GM21737 (cell line): ENCODE measurements around the gene CRACR2B.

Source experiments
- ATAC-seq: cut with Tn5 transposase; IDR thresholded peaks from one replicate; pipeline ENCODE4 v1.9.1; 2021; ENCODE audit warnings: mild to moderate bottlenecking, moderate library complexity; ENCODE audit not compliant: unreplicated experiment

The CRACR2B gene

GRCh38 chr11:827897-828192 is at the start of gene CRACR2B:
Gene CRACR2B, plus strand, starts transcription at chr11:827919. Its CDS starts 689 bp downstream, at chr11:828608.
- peak; percentile 20 for ATAC-seq

- no peak for ATAC-seq
These were observed 48.5 kb upstream of the CRACR2B start for GRCh38 chr11:778976-779954.

DNA sequence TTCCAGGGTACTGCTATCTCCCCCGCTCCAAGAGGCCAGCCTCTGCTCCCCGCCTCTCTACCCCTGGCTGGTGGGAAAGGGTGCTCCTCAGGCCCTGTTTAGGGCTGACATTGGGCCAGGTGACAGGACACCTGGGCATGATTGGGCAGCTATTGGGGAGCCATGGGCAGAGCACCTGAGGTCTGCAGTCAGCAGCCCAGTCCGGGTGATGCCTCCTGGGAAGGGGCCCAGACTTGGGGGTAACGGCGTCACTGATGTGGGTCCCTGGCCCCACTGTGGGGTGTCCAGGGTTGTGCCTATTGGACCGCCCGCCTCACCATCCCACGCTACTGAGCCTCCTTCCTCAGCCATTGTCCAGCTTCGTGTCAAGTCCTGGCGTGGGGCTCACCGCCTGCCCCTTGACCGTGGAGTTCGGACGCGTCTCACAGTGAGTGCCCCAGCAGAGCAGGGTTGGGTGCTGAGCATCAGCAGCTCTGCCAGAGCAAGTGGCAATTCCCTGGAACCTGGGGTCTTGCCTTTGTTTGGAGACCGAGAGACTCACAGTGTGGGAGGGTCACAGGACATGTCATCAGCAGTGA is 47.7 kb upstream of the CRACR2B start:
- ATAC-seq = no peak

GRCh38 chr11:782264-783174 is 45.2 kb upstream of the CRACR2B start:
- no peak for ATAC-seq

DNA sequence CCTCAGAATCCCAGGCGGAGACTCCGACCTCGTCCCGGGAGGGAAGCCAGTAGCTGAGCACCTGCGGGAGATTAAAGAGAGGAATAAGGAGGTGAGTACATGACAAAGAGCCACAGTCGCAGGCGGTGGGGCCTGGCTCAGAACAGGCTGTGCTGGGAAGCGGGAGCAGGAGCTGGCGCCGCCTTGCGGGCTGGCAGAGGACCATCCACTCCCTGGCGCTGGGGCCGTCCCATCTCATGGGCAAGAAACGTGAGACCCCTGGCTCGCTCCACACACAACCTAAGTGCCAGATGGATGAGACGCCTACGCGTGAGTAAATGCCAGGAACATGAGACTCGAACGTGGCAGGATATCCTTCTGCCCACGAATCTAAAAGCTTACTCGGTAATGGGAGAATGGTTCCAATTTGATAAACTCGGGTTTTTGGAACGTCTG is 44.1 kb upstream of the CRACR2B start:
- no peak for ATAC-seq

GRCh38 chr11:786235-787083 is 41.3 kb upstream of the CRACR2B start:
- ATAC-seq = no peak

- no peak for ATAC-seq
These were observed 40.5 kb upstream of the CRACR2B start for GRCh38 chr11:787084-787675.

DNA sequence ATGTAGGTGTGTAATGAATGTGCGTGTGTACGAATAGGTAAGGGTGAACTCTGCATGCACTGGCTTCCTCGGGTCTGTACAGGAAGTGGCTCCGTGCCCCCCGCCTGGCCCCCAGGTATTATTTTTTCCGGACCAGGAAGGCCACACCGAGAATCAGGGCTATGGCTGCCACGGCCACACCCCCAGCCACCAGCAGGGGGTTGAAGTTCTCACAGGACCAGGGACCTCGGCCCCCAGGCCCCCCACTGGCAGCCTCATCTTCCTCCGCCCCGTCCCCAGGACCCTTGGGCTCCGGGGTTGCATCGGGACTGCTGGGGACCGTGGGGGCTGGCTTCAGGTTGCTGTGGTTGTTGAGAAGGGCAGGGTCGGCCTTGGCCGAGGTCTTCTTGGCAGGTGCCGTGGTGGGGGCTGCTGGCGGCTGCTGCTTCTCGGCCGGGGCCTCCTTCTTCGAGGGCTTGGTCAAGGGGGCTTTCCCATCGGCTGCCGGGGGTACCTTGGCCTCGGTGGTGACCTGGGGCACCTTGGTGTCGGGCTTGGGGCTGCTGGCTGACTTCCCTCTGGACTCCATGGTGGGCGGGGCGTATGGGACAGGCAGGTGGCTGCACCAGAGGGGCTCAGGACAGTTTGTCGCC is 39.6 kb upstream of the CRACR2B start:
- no peak for ATAC-seq

DNA sequence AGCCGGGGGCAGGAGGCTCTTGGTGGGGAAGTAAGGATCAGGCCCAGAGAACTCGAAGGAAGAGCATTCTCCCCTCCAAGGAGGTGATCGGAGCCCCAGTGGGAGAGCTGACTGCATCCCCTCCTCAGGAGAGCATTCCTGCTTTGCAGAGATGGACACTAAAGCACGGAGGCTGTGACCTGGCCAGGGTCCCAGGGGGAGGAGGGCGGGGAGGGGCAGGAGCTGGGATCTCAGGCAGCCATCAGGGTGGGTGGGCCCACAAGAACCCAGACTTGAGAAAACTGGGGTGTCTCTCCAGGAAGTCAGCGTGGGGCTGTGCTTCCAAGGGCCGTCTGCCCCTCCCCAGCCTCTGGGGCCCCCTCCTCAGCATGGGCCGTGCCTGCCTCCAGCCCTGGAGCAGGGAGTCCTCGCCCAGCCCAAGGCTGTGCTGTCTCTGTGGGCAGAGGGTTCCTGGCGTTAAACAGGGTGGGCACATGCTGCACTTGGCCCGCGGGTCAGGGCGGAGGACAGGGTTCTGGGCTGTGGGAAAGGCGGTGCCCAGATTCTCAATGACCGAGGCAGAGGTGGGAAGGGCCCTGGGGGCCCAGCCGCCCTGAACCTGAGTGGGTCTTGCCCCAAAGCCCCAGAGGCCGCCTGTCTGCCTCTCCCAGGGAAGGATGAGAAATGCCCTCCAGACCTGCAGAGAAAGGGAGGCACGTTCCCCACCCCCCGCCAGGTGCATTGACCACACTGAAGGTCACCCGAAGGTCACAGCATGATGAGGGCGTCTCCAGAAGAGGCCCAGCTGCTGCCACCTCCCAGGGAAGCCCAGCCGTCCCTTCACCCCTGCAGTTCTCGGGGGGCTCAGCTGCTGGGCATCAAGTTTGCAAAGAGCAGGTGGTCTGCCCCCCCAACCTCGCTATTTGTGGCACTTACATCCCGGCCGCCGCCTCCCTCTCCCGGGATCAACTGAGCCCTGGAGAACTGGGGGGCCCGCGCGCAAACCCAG is 38.5 kb upstream of the CRACR2B start:
- ATAC-seq = no peak

DNA sequence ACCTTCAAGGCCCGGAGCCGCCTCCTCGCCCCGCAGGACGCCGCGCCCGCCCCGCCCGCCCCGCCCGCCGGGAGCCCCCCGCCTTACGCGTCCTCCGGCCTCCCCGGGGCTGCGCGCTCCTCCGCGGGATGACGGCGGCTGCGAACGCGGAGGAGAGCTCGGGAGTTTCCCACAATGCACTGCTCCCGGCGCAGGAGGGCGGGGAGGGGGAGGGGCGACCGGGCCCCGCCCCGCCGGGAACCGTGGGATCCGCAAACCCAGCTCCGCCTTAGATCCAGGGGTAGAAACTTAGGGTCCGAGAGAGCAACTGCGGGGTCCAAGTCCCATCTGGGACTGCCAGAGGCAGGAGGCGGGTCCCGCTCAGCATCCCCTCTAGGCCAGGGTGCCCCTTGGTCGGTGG is 37.8 kb upstream of the CRACR2B start, which contains the start of gene CEND1:
Gene CEND1, minus strand, starts transcription at position 148 of the 400 bp plus-strand sequence. CDS start 1,514 bp downstream, outside the sequence.
- ATAC-seq = no peak

DNA sequence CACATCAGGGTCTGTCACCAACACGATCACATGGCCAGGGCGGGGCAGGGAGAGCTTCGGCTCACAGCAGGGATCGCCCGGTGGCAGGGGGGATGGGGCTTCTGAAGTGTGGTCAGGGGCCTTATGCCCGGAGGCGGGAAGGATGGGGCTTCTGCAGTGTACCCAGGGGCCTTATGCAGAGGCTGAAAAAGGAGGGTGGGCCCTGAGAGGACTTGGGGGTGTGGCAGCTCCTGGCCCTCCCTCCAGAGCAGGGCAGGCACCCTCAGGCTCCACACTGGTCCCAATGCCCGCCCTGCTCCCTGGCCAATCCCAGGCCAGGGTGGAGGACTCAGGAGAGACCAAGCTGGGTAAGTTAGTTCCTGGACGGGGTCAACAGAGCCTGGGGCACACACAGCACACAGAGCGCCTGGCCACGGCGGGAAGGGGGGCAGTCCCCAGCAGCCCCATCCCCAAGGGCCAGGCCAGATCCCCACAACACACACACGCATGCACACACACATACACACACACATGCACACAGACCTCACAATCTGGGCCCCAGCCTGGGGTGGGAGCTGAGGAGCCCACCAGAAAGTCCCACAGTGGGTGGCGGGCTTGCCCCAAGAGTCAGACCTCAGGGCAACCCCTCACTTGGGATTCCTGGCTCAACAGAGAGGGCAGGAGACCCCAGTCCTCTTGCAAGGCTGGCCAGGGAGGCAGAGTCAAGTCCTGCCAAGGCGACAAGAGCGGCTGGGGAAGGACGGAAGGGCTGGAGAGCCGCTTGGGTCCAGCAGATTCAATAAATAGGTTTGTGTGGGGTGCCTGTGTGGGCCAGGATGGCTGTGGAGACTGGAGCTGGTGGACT is 36.8 kb upstream of the CRACR2B start:
- no peak for ATAC-seq

DNA sequence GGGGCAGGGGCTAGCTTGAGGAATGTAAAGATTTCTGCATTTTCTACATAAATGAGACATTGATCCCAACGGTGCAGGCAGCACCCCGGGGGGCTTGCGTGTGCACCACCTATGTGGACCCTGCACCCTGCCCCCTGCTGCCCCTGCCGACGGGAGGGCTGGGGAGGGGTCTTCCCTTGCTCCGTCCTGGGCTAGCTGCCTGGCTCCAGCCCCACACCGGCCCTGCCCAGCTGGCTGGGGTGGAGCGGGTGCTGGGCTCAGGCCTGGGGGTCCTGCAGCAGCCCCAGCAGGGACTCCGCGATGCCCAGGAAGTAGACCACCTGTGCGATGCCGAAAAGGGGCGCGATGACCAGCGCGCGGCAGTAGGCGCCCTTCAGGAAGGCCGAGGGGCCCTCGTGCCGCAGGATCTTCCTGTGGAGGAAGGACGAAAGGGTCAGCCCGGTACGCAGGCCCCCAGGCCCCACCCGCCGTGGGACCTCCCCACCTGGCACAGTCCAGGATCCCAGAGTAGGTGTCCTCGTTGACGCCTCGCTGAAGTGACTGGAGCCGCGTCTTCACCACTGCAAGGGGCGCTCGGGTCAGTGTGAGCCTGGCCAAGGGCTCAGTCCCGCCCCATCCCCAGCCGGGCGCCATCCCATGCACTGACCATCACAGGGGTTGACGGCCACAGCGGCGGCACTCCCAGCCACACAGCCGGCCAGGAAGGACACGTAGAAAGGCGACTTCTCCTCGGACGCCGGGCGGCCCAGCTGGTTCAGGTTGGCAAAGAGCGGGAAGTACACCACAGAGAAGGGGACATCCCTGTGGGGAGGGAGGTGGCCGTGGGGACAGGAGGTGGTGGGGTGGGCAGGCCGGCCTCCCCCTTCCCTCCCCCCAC is 35.8 kb upstream of the CRACR2B start:
- ATAC-seq = no peak

- ATAC-seq = no peak
These were observed 35.2 kb upstream of the CRACR2B start for GRCh38 chr11:792535-792821.

- ATAC-seq = no peak
These were observed 34.8 kb upstream of the CRACR2B start for GRCh38 chr11:792873-793272.

DNA sequence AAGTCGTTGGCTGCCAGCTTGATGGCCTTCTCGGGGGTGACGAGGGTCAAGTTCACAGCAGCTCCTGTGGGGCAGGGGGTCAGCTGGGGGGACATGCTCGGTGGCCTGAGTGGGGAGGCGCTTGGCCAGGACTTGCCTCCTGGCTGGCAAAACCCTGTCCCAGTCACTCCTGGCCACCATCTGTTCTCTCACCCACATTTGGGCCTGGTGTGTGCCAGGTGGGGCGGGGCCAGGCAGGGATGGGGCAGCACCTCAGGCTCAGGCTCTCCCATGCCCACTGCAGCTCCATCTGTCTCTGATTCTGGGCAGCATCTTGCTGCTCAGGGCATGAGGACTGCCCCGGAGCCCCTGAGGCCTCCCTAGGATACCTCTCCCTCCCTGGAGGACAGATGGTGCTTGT is 34.2 kb upstream of the CRACR2B start:
- no peak for ATAC-seq

- no peak for ATAC-seq
These were observed 33.5 kb upstream of the CRACR2B start for GRCh38 chr11:794013-794765.
